Left renal pelvis (tissue), 4 donors: ENCODE data around the gene ZFPM1. TPM values are rescaled to one million over a fixed set of nuclear protein-coding genes. Genes with fewer than 3 reads are reported as not detected.
"Not testable (repeated sequence)": the region's sequence is repeated elsewhere in the genome, so short reads cannot be mapped to it uniquely, and the experiment has no call there.

Source experiments
- DNase-seq, 4 donors: peaks; one replicate each; pipeline ENCODE4 v3.0.0-alpha.2; 2013; ENCODE audit warnings: low read depth in 4 of 4, low spot score in 3 of 4
- polyA plus RNA-seq, 4 donors: library from polyadenylated mRNA; unstranded; fragments of 120-200 nt; gene quantifications; one replicate each; pipeline ENCODE4 v1.2.1, GENCODE V29; 2013; ENCODE audit not compliant: insufficient read length in 4 of 4

ZFPM1 gene
- polyA plus RNA-seq, 4 donors = 2.2 to 5.3 (median 2.7) TPM

GRCh38 chr16:88509749-88510069 lies 56.6 kb downstream of the ZFPM1 start:
- no peak for DNase-seq

- no peak for DNase-seq
Observed at GRCh38 chr16:88510091-88510994, 57.3 kb downstream of the ZFPM1 start.

- no peak for DNase-seq
Observed at GRCh38 chr16:88511060-88511459, 58.0 kb downstream of the ZFPM1 start.

GRCh38 chr16:88511906-88512305 lies 58.8 kb downstream of the ZFPM1 start:
- no peak for DNase-seq

GRCh38 chr16:88512728-88513696 lies 59.9 kb downstream of the ZFPM1 start:
- no peak for DNase-seq

- no peak for DNase-seq
Observed at GRCh38 chr16:88514070-88514469, 61.0 kb downstream of the ZFPM1 start.

GRCh38 chr16:88514526-88515232 lies 61.6 kb downstream of the ZFPM1 start:
- DNase-seq = no peak

- no peak for DNase-seq
Observed at GRCh38 chr16:88515371-88515770, 62.3 kb downstream of the ZFPM1 start.

- DNase-seq = no peak
Observed at GRCh38 chr16:88515925-88516594, 63.0 kb downstream of the ZFPM1 start.

- DNase-seq = no peak
Observed at GRCh38 chr16:88516601-88517061, 63.6 kb downstream of the ZFPM1 start.

- not testable (repeated sequence) for DNase-seq
Observed at GRCh38 chr16:88517208-88517774, 64.2 kb downstream of the ZFPM1 start.

- DNase-seq = not testable (repeated sequence)
Observed at GRCh38 chr16:88518411-88519111, 65.5 kb downstream of the ZFPM1 start.

GRCh38 chr16:88519240-88519639 lies 66.2 kb downstream of the ZFPM1 start:
- no peak for DNase-seq

GRCh38 chr16:88519938-88520653 lies 67.0 kb downstream of the ZFPM1 start:
- DNase-seq = no peak

GRCh38 chr16:88521674-88522073 lies 68.6 kb downstream of the ZFPM1 start:
- DNase-seq = no peak

- no peak for DNase-seq
Observed at GRCh38 chr16:88522276-88522949, 69.3 kb downstream of the ZFPM1 start.

- DNase-seq = no peak
Observed at GRCh38 chr16:88523309-88524161, 70.5 kb downstream of the ZFPM1 start.
